Transverse colon (tissue), 4 donors: ENCODE measurements around the gene TBL3. TPM values are rescaled to one million over a fixed set of nuclear protein-coding genes. Genes with fewer than 3 reads are reported as not detected.

Experiments used
- DNase-seq: peaks from one replicate; pipeline ENCODE4 v3.0.0-alpha.2; 2019
- H3K27ac ChIP-seq, 4 donors: fragments of 200-600 bp; sonication (generic); 2 replicates each; pipeline ENCODE4 v1.5.1; 2016 to 2018; ENCODE audit warnings: inconsistent platforms in 4 of 4
- H3K27me3 ChIP-seq: fragments of 200-600 bp; sonication (generic); 2 replicates; pipeline ENCODE4 v1.5.1; 2017; ENCODE audit warnings: inconsistent platforms
- H3K36me3 ChIP-seq, 4 donors: fragments of 200-600 bp; sonication (generic); 2 replicates each; pipeline ENCODE4 v1.5.1; 2017 to 2019; ENCODE audit warnings: inconsistent platforms in 4 of 4
- H3K4me1 ChIP-seq, 4 donors: fragments of 200-600 bp; sonication (generic); 2 replicates each; pipeline ENCODE4 v1.5.1; 2017 to 2020; ENCODE audit warnings: inconsistent platforms in 4 of 4
- H3K4me3 ChIP-seq, 4 donors: fragments of 200-600 bp; sonication (generic); 1 replicate in 1 of 4; 2 replicates in 3 of 4; pipeline versions ENCODE4 v1.5.1 to v1.6.1; 2017 to 2019; ENCODE audit warnings: inconsistent platforms in 4 of 4
- H3K9me3 ChIP-seq, 2 donors: fragments of 200-600 bp; sonication (generic); 2 replicates each; pipeline ENCODE4 v1.5.1; 2017 to 2019; ENCODE audit warnings: inconsistent platforms in 2 of 2
- EP300 ChIP-seq: sonication (generic); formaldehyde crosslinking; IDR thresholded peaks from one replicate; pipeline ENCODE4 v1.6.1; 2017; ENCODE audit warnings: antibody characterized with exemption, low read depth
- POLR2A ChIP-seq: fragments of 450-650 bp; IDR thresholded peaks from one replicate; pipeline ENCODE4 v1.6.1; 2016; ENCODE audit warnings: antibody characterized with exemption, mild to moderate bottlenecking, moderate library complexity
- POLR2AphosphoS5 ChIP-seq, 3 donors: sonication (generic); formaldehyde crosslinking; IDR thresholded peaks; one replicate each; pipeline ENCODE4 v1.6.1; 2016; ENCODE audit warnings: antibody characterized with exemption in 3 of 3
- WGBS, 2 donors: methylation state at CpG; one replicate each; pipeline ENCODE4 v1.1.5; 2018; ENCODE audit warnings: low coverage in 1 of 2; 5-methylcytosine and 5-hydroxymethylcytosine counted together
- in situ Hi-C, 4 donors: fragments of 200-750 bp; cut with MboI; loops; one replicate each; pipeline versions ENCODE4 v1.15.0 to v1.15.1; 2017; ENCODE audit warnings: low sequenced_read_pairs in 3 of 4, low pct_ligation_motif_present in 1 of 4, low pct_unique_long_range_greater_than_20kb in 1 of 4
- intact Hi-C: fragments of 100-400 bp; cut with DNase I; formaldehyde crosslinking; loops from one replicate; pipeline ENCODE4 v1.15.1; 2023; ENCODE audit warnings: low total_unique reads
- total RNA-seq, 4 donors: library from RNA; depleted of rRNA; stranded (reverse); fragments of >200 nt; gene quantifications; one replicate each; pipeline ENCODE4 v1.1.0, GENCODE V29; 2016
- TF ChIP-seq, protein P1 (sequence below), 5 experiments: fragments of 200-600 bp in 3 of 5; fragments of 450-650 bp in 2 of 5; sonication (generic) in 3 of 5; IDR thresholded peaks; 1 replicate in 2 of 5; 2 replicates in 3 of 5; pipeline ENCODE4 v1.5.1; 2016 to 2017; ENCODE audit warnings: antibody characterized with exemption in 5 of 5, inconsistent platforms in 3 of 5, mild to moderate bottlenecking in 2 of 5, moderate library complexity in 1 of 5

TBL3 gene
- total RNA-seq, 4 donors from 2014 or later: 23.2 to 31.0 (median 28.2) TPM

DNA sequence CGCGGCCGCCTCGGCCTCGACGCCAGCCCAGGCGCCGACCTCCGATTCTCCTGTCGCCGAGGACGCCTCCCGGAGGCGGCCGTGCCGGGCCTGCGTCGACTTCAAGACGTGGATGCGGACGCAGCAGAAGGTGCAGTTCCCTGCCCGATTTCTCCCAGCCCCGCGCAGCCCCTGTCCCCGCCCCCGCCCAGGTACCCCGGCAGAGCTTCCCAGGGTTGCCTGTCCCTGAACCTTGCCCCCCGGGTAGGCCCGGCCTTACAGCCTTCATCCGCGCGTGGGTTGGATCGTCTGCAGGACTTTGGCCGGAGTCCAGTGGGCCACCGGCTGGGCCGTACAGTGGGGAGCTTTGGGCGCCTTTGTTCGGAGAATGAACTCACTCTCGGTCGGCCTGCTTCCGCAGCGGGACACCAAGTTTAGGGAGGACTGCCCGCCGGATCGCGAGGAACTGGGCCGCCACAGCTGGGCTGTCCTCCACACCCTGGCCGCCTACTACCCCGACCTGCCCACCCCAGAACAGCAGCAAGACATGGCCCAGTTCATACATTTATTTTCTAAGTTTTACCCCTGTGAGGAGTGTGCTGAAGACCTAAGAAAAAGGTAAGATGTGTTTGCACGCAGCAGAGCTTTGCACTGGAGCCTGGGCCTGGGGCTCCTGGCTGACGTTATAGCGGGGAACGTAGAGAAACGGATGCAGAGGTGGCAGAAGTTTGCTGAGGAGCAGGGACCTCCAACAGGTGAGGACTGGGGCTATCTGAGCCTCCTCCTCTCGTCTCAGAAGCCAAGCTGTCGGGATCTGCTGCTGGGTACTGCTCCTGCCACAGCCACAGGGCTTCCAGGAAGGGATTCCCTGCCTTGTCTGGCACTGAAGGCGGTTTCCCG is 12.7 kb downstream of the TBL3 start:
- peak in 2 of 3 donors; percentile 11 to 18 for TF ChIP-seq POLR2AphosphoS5 (IDR thresholded peaks at IDR 0.05)
- TF ChIP-seq, protein P1, sequence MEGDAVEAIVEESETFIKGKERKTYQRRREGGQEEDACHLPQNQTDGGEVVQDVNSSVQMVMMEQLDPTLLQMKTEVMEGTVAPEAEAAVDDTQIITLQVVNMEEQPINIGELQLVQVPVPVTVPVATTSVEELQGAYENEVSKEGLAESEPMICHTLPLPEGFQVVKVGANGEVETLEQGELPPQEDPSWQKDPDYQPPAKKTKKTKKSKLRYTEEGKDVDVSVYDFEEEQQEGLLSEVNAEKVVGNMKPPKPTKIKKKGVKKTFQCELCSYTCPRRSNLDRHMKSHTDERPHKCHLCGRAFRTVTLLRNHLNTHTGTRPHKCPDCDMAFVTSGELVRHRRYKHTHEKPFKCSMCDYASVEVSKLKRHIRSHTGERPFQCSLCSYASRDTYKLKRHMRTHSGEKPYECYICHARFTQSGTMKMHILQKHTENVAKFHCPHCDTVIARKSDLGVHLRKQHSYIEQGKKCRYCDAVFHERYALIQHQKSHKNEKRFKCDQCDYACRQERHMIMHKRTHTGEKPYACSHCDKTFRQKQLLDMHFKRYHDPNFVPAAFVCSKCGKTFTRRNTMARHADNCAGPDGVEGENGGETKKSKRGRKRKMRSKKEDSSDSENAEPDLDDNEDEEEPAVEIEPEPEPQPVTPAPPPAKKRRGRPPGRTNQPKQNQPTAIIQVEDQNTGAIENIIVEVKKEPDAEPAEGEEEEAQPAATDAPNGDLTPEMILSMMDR (IDR thresholded peaks at IDR 0.05): no peak
- TF ChIP-seq EP300: no peak
- TF ChIP-seq POLR2A: peak; percentile 45
- Histone ChIP-seq H3K4me1 (peaks cover 22 to 67% (median 58%) of the 10 kb centered on the region in 4 donors), H3K27ac (peak overlapping the region; percentile 91 to 95 (median 93)), H3K4me3 (peak overlapping the region; percentile 58 to 90 (median 82)), H3K36me3 (peaks cover 0 to 7% (median 0%) of the 10 kb centered on the region in 4 donors), H3K9me3 (no peaks in the 10 kb centered on the region), H3K27me3 (peaks cover 39% of the 10 kb centered on the region)
- DNase-seq: peak; percentile 68
- WGBS, 2 donors: 9 to 24% methylated on average over 7 to 36 of the region's 58 CpGs
- intact Hi-C loops: loop anchor here (10.0 kb wide), 1 partner anchor 680 kb away; no protein-coding TSS in a partner anchor
- in situ Hi-C loops: no loop called here

DNA sequence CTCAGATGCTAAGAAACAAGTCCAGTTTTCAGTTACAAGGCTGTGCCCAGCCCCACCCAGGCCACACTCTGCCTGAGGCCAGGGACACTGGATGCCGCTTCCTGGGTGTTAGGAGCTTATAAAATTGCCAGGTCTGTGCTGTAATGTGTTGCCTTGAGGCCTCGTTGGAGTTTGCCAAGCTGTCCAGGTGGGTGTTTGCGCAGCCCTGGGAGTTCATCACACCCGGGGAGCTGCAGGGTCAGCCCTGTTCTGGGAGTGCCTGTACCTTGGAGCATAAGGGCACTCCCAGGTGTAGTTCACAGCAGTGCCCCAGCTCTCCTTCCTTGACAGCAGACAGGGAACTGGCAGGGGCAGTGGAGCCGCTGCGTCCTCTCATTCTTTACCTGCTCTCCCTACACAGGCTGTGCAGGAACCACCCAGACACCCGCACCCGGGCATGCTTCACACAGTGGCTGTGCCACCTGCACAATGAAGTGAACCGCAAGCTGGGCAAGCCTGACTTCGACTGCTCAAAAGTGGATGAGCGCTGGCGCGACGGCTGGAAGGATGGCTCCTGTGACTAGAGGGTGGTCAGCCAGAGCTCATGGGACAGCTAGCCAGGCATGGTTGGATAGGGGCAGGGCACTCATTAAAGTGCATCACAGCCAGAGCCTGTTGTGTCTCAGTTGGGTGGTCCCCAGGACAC is 13.8 kb downstream of the TBL3 start:
- H3K4me1 ChIP-seq: peaks cover 25 to 64% (median 56%) of the 10 kb centered on the region in 4 donors
- TF ChIP-seq POLR2AphosphoS5 (IDR thresholded peaks at IDR 0.05) (peak in 2 of 3 donors; percentile 63 to 70), POLR2A (peak; percentile 83), EP300 (no peak)
- TF ChIP-seq, protein P1 (IDR thresholded peaks at IDR 0.05): no peak
- H3K27ac ChIP-seq: peak overlapping the region; percentile 91 to 95 (median 93)
- peak; percentile 78 for DNase-seq
- in situ Hi-C loops (no loop called here), intact Hi-C loops (loop anchor here (10.0 kb wide), 1 partner anchor 679 kb away; no protein-coding TSS in a partner anchor)
- H3K27me3 ChIP-seq: peaks cover 38% of the 10 kb centered on the region
- no peaks in the 10 kb centered on the region for H3K9me3 ChIP-seq
- 75% methylated on average over 14 of the region's 14 CpGs; no CpG with 5 or more reads in 1 of the 2 donors for WGBS, 2 donors
- peaks cover 0 to 7% (median 0%) of the 10 kb centered on the region in 4 donors for H3K36me3 ChIP-seq
- H3K4me3 ChIP-seq: peak overlapping the region in 2 of 4 donors; percentile 89 to 90

DNA sequence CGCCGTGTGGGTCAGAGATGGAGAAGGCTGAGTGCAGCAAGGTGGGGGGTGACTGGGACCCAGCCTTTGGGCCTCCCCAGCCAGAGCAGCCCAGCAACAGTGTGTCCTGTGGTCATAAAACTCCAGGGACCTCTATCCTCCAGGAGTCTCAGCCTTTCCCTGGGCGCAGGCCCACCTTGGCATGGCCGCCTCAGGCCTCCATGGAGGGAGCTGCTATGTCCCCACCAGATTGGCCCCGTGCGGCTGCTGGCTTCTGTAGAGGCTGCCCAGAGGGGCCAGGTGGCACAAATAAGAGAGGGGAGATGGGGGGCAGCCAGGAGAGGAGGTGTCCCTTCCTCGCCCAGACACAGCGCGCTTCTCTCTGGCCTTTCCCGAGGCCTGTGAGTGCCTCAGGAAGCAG is 15.3 kb downstream of the TBL3 start:
- no peak overlapping the region for H3K4me3 ChIP-seq
- peaks cover 34% of the 10 kb centered on the region for H3K27me3 ChIP-seq
- no peak overlapping the region for H3K27ac ChIP-seq
- DNase-seq: no peak
- no peaks in the 10 kb centered on the region for H3K9me3 ChIP-seq
- 91% methylated on average over 10 of the region's 10 CpGs; no CpG with 5 or more reads in 1 of the 2 donors for WGBS, 2 donors
- H3K4me1 ChIP-seq: peaks cover 29 to 67% (median 58%) of the 10 kb centered on the region in 4 donors
- in situ Hi-C loops (no loop called here), intact Hi-C loops (loop anchor here (10.0 kb wide), 1 partner anchor 678 kb away; no protein-coding TSS in a partner anchor)
- peaks cover 0 to 7% (median 0%) of the 10 kb centered on the region in 4 donors for H3K36me3 ChIP-seq
- TF ChIP-seq, protein P1 (IDR thresholded peaks at IDR 0.05): no peak
- TF ChIP-seq POLR2A (no peak), EP300 (no peak), POLR2AphosphoS5 (IDR thresholded peaks at IDR 0.05) (no peak)
